Stimulated activated CD4-positive, alpha-beta T cell treated with anti-CD3 and anti-CD28 coated beads, Interleukin-4, amount 100 ng/mL, for 4 hours (primary cell): Measurements from ENCODE around the gene USP40.
"Not testable (repeated sequence)": the region's sequence is repeated elsewhere in the genome, so short reads cannot be mapped to it uniquely, and the experiment has no call there.

Experiments
- DNase-seq, 2 experiments: peaks; one replicate each; pipeline ENCODE4 v3.0.0-alpha.2; 2020

The USP40 gene, protein sequence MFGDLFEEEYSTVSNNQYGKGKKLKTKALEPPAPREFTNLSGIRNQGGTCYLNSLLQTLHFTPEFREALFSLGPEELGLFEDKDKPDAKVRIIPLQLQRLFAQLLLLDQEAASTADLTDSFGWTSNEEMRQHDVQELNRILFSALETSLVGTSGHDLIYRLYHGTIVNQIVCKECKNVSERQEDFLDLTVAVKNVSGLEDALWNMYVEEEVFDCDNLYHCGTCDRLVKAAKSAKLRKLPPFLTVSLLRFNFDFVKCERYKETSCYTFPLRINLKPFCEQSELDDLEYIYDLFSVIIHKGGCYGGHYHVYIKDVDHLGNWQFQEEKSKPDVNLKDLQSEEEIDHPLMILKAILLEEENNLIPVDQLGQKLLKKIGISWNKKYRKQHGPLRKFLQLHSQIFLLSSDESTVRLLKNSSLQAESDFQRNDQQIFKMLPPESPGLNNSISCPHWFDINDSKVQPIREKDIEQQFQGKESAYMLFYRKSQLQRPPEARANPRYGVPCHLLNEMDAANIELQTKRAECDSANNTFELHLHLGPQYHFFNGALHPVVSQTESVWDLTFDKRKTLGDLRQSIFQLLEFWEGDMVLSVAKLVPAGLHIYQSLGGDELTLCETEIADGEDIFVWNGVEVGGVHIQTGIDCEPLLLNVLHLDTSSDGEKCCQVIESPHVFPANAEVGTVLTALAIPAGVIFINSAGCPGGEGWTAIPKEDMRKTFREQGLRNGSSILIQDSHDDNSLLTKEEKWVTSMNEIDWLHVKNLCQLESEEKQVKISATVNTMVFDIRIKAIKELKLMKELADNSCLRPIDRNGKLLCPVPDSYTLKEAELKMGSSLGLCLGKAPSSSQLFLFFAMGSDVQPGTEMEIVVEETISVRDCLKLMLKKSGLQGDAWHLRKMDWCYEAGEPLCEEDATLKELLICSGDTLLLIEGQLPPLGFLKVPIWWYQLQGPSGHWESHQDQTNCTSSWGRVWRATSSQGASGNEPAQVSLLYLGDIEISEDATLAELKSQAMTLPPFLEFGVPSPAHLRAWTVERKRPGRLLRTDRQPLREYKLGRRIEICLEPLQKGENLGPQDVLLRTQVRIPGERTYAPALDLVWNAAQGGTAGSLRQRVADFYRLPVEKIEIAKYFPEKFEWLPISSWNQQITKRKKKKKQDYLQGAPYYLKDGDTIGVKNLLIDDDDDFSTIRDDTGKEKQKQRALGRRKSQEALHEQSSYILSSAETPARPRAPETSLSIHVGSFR

DNA sequence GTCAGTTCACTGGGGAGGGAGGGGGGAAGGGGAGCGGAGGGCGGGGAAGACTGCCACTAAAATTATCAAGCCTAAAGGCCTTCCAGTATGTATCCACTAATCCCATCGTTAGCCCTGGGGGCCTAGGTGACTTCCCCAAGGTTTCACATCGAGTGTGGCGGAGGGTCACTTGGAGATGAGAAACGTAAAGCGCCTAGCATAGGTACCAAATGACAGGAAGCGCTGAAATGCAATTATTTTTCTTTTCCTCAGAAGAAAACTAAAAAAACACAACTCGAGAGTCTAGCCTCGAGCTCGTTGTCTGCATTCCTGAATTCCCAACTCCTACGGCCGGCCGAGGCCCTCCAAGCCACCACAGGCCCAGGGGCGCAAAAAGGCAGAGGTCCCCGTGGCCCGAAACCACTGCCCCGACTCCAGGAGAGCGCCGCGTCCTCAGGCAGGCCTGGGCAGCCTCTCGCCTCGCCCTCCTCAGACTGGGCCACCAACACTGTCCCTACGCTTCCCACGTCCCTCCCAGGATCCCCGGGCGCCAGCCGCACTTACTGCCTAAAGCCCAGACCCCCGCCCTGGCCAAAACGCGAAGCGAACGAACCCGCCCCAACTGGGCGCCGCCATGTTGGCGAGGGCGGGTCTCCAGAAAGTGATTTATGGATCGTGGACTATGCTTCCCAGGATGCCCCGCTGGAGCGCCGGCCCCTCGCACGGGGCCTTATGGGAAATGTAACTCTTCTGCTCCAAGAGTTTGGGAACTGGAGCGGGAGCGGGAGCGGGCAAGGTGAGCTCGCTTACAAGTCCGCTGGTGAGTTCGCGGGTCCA, at the start of gene USP40:
Gene USP40, minus strand, starts transcription at position 642 of the 816 bp plus-strand sequence. CDS start 1,228 bp downstream, outside the sequence.
- peak; percentile 47 to 53 for DNase-seq

DNA sequence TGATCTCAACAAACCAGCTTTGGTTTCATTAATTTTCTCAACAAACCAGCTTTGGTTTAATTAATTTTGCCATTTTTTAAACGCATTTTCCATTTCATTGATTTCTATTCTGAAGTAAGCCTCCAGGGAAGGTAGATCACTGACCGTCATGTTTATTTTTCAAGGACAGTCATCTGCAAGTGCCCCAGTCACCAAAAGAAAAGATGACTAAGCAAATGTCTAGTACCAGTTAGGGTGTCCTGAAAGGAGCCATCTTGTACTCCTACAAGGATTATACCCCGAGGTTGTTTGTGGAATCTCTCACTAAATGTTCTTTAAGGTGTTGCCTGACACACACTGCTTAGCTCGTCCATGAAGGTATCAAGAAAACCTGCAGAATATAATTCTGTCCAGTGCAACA, 44.7 kb upstream of the USP40 start:
- DNase-seq = no peak

DNA sequence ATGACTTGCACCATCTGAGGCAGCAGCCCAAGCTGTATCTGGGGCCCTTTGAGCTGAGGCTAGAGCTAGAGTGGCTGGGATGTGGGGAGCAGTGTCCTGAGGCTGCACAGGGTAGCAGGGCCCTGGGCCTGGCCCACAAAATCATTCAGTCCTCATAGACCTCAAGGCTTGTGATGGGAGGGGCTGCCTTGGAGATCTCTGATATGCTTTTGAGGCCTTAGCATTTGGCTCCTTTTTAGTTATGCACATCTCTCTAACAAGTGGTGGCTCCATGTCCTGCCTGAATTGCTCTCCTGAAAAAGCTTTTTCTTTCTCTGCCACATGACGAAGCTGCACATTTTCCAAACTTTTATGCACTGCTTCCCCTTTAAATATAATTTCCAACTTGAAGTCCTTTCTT, 39.1 kb upstream of the USP40 start:
- no peak for DNase-seq

DNA sequence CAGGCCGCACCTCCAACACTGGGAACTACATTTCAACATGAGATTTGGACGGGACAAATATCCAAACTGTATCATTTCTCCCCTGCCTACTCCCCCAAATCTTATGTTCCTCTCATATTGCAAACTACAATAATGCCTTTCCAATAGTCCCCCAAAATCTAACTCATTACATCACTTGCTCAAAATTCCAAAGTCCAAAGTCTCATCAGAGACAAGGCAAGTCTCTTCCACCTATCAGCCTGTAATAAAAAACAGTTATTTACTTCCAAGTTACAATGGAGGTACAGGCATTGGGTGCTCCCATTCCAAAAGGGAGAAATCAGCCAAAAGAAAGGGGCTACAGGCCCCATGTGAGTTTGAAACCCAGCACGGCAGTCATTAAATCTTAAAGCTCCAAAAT, 38.2 kb upstream of the USP40 start:
- no peak for DNase-seq

DNA sequence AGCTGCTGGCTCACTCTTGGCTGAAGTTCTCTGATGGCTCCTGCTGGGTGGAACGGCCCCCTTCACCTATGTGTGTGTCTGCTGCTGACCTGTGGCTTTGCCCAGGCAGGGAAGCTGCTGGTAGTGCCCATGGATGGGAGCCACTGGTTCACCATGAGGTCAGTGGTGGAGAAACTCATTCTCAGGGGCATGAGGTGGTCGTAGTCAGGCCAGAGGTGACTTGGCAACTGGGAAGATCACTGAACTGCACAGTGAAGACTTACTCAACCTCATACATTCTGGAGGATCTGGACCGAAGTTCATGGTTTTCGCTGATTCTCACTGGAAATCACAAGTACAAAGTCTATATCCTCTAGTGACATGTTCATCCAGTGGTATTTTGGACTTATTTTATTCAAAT, 36.9 kb upstream of the USP40 start:
- no peak for DNase-seq

DNA sequence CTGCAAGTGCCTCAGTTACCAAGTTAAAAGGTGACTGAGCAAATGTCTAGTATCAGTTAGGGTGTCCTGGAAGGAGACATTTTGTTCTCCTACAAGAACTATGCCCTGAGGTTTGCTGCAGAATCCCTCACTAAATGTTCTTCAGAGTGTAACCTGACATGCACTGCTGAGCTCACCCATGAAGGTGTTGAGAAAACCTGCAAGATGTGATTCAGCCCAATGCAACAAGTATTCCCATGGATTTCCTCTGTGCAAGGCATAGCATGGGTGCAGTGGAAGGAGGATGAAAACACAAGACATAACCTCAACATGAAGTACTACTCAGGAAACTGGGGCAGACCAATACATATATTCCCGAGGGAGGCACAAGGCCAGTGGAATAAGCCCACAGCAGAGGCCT, 35.5 kb upstream of the USP40 start:
- DNase-seq = no peak

DNA sequence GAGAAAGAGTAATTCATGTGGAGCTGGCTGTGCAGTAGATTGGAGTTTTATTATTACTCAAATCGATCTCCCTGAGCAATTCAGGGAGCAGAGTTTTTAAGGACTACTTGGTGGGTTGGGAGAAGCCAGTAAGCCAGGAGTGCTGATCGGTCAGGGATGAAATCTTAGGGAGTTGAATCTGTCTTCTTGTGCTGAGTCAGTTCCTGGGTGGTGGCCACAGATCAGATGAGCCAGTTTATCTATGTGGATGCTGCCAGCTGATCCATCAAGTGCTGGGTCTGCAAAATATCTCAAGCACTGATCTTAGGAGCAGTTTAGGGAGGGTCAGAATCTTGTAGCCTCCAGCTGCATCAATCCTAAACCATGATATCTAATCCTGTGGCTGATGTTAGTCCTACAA, 33.8 kb upstream of the USP40 start:
- DNase-seq = no peak

DNA sequence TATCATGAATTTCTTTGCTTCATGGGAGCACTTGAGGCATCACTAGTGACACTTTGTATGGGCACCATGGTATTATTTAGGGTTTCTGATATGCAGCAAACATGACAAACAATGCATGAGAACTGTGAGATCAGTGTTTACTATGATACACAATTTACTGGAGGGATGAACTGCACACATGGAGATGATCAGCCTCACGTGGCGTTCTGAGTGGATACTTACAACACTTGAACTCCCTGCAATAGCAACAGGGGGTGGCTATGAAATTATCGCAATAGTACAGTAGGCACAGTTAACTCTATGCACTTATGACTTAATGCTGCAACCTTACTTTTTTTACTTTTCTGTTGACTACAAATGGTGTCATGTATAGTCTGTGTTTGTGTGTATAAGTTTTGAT, 32.4 kb upstream of the USP40 start:
- DNase-seq = no peak

DNA sequence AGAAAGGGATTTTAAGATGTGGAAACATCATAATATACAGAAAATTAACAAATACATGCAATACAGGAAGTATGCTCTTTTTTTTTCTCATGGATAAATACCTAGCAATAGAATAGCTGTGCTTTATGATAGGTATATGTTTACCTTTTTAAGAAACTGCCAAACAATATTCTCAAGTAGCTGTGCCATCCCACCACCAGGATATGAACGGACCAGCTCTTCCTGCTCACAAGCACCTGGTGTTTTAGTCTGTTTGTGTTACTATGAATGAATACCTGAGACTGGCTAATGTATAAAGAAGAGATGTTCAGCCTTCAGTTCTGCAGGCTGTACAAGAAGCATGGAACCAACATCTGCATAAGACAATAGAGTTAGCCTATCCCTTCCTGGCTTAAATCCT, 30.9 kb upstream of the USP40 start:
- DNase-seq = no peak

DNA sequence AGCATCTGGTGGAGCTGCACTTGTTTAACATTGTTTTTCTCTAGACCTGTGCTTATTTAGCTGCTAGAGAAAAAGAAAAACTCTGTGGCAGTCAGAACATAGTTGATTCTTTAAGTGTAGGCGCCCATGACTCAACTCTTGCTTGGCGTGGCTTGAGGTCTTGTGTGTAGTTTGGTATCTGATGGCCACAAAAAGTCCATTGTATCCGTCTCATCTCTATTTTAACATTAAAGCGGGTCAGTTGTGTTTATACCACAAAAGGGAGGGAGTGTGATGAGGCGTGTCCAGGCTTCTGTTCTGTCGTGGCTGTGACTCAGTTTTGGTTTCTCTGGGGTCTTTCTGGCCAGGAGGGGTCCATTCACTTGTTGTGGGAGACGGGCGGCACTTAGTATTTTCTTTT, 26.6 kb upstream of the USP40 start:
- no peak for DNase-seq

DNA sequence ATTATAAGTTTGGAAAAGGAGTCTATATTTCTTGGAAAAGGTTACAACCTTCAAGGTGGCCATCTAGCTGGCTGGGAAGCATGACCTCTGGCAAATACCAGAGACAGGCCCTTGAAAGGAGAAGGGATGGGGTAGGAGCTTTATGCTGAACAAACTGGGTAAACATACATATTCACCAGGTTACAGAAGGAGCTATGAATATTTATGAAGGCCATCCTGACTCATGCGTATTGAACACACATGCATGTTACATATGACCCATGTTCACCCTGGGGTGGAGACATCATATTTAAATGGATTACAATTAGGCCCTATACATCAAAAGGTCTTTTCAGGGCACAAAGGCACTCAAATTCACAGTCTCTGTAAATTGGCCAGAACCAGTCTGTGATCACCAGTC, 26.1 kb upstream of the USP40 start:
- DNase-seq = not testable (repeated sequence)

DNA sequence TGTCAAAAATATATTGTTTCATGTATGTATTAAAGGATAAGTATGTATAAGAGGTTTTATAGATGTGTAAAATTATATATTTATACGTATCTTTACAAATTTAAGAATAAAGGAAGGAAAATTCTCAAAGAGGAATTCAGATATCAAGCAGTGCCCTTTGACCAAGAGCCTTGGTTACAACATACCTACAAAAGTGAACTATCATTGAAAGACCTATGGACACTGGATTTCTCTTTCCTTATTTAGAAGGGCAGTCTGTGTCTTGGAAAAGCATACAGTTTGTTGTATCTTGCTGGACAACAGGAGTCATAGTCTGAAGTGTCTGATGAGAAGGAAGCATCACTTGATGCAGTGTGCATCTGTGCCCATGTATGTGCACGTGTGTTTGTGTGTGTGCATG, 21.8 kb upstream of the USP40 start:
- DNase-seq = no peak

DNA sequence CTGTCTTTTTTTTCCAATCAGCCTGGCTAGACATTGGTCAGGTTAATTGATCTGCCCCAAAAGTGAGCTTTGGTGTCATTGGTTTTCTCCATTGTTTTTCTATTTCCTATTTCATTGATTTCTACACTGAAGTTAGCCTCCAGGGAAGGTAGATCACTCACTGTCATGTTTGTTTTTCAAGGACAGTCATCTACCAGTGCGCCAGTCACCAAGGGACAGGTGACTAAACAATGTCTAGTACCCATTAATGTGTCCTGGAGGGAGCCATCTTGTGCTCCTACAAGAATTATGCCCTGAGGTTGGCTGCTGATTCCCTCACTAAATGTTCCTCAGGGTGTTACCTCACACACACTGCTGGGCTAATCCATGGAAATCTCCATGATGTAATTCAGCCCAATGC, 17.6 kb upstream of the USP40 start:
- DNase-seq = no peak

DNA sequence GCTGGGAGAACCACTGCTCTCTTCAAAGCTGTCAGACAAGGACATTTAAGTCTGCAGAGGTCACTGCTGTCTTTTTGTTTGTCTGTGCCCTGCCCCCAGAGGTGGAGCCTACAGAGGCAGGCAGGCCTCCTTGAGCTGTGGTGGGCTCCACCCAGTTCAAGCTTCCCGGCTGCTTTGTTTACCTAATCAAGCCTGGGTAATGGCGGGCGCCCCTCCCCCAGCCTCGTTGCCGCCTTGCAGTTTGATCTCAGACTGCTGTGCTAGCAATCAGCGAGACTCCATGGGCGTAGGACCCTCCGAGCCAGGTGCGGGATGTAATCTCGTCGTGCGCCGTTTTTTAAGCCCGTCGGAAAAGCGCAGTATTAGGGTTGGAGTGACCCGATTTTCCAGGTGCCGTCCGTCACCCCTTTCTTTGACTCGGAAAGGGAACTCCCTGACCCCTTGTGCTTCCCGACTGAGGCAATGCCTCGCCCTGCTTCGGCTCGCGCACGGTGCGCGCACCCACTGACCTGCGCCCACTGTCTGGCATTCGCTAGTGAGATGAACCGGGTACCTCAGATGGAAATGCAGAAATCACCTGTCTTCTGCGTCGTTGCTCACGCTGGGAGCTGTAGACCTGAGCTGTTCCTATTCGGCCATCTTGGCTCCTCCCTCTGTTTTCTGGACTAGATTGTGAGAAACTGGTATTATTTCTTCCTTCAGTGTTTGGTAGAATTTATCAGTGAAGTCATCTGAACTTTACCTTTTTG, 16.8 kb upstream of the USP40 start:
- not testable (repeated sequence) for DNase-seq

DNA sequence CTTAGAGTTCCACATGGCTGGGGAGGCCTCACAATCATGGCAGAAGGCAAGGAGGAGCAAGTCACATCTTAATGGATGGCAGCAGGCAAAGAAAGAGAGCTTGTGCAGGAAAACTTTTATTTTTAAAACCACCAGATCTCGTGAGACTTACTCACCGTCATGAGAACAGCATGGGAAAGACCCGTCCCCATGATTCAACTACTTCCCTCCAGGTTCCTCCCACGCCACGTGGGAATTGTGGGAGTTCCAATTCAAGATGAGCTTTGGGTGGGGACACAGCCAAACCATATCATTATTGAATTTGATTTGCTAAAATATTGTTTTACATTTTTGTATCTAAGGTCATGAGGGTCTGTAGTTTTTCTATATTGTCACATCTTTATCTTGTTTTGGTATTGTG, 10.8 kb upstream of the USP40 start:
- DNase-seq = not testable (repeated sequence)

DNA sequence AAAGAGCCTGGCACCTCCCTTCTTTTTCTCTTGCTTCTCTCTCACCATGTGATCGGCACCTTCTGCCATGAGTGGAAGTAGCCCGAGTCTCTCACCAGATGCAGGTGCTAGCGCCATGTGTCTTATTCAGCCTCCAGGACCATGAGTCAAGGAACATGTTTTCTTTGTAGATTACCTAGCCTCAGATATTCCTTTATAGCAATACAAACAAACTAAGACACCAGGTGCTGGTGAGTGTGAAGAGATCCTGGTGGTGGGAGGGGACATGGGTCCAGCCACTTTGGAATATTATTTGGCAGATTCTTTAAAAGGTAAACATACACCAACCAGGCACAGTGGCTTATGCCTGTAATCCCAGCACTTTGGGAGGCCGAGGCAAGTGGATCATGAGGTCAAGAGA, 5.9 kb upstream of the USP40 start:
- DNase-seq = no peak

DNA sequence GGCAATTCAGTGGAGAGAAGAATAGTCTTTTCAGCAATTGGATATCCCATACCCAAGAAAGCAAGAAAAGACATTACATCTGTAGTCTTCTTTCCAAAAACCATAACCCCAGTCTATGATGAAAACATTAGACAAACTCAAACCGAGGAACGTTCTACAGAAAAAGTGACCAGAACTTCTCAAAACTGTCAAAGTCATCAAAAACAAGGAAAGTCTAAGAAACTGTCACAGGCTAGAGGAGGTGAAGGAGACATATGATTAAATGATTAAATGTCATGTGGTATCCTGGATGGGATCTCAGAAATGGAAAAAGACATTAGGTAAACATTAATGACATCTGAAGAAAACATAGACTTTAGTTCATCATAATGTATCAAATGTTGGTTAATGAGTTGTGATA, 4.9 kb upstream of the USP40 start:
- DNase-seq = no peak

DNA sequence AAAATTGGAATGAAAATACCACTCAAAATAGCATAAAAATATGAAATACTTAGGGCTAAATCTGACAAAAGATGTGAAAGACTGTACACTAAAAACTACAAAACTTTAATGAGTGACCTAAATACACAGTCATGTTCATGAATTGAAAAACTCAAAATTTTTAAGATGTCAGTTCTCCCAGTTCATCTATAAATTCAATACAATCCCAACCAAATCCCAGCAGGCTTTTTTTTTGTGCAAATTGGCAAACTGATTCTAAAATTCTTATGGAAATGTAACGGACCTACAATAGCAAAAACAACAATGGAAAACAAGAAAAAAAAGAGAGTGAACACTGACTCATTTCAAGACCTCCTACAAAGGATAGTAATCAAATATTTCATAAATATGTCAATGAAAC, 4.4 kb upstream of the USP40 start:
- DNase-seq = no peak

DNA sequence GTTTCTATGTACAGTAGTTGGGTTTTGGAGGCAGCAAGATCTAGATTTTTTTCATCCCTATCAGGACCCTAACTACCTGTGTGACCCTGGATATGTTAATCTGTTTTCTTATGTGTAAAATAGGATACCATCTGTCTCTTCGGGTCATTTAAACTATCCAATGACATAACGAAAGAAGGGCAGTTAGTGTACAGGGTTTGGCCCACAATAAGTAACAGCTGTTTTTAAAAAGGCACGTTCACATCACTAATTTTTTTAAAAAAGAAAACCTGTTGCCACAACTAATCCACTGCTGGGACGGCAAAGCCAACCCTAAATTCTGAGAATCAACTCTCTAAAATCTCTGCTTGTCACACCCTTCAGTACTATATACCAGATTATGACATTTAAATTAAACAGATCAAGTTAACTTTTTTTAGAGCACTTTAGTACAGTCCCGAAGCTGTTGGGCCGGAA, 869 bp downstream of the USP40 start:
- no peak for DNase-seq

DNA sequence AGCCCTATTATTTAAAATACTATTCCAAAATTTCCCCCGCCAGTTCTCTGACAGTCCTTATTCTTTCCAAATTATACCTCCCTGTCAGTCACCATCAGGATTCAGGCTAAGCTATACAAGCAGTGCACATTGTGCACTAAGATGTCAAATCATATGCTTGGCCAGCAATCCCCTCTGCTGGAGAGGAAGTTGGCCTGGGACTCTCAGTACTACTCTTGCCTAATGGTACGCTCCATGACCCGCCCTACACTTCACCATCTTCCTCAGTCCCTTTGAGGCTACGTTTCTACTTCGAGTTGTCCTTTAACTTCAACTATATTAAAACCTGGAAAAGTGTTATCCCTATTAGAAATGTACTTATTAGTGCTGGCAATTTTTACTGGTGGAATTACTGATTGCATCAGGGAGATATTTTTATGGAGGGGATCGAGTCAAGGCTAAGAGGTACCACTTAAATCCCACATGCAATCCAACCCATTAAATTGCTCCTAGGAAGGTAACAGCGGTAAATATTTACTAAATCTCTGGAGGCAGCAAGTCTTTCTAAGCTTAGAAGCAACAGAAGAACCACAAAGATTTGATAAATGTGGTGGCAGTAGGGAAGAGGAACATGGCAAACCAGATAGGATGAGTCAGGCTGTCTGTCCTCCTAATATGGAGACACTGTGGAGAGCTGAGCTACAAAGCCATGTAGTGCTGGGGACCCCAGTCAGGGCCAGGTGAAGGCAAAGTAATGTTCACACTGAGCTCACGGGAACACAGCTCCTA, 2.7 kb downstream of the USP40 start:
- DNase-seq = no peak
